EL (cell line): ENCODE measurements around the gene GOLGA6A.
A peak's percentile ranks its signal among the peaks of the same experiment; 100 is the strongest.
"Not testable (repeated sequence)": the region's sequence is repeated elsewhere in the genome, so short reads cannot be mapped to it uniquely, and the experiment has no call there.

Source experiments
- DNase-seq: peaks from one replicate; pipeline ENCODE4 v3.0.0-alpha.2; 2016

GOLGA6A gene

GRCh38 chr15:74052271-74053260 lies 29.8 kb downstream of the GOLGA6A start:
- DNase-seq: not testable (repeated sequence)

DNA sequence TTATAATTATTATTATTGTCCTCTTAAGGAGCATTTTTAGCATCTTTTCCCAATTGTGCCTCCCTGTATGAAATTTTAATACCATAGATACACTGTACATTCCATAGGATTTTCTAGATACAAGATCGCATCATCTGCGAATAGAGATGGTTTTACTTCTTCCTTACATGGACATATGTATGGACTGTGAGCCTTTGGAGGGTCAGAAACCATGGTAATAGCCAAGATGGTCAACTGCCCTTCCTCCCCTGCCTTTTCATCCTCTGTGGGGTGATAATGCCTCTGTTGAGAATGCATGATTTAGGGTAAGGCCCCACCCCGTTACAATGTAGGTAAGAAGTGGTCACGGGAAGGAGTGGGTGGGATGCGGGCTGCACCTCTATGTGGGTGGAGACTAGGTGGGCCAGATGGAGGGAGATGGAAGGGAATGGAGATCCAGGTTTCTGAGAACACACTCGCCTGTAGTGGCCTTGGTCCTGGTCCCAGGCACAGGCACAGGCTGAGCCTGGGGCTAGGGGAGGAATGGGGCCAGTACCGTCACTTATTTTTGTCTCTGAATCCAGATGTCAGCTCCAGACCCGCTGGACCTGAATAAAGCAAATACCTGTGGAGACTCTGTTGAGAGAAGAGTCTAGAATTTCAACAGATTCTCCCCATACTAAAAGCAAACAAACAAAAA lies 31.7 kb downstream of the GOLGA6A start:
- DNase-seq: no peak

GRCh38 chr15:74050127-74050526 lies 32.2 kb downstream of the GOLGA6A start:
- no peak for DNase-seq

DNA sequence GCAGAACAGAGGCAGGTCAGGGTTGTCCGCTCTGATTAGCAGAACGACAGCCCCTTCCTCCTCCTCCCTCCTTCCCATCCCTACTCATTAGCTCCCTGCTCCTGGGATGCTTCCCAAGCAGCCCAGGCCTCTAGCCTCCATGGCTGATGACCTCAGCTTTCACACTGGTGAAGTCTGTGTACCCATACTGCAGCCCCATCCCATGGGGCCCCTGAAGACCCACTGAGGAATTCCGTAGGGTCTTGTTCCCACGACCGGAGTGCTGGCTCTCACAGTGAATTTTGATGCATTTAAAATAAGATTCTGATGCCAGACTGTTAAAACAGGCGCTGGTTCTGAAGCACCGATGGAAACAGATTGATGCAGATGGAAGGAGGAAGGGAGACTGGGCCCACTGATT lies 36.1 kb downstream of the GOLGA6A start:
- DNase-seq: no peak

DNA sequence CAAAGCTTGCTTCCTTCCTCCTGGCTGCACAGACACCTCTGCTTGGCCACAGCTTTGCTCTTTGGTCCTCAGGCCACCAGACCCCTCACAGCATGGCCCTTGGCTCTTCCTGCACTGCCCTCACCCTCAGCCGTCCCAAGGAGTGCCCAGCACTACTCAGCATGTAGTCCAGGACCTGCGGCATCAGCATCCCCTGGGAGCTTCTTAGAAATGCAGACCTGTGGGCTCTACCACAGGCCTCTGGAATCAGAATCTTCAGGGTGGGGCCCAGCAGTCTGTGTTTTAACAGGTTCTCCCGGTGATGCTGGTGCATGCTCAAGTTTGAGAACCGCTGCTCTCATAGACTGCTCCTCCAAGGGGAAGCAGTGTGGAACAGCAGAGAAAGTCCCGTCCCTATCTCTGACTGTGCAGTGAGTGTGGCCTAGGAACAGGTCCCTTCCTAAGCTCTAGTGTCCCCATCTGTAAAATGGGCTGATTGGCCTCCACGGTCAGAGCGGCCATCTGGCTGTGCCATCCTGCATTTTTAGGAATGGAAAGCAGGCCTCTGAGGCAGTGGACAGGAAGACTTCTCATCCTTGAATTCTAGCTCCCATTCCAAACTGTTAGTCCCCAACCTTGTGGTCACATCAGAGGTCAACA lies 36.6 kb downstream of the GOLGA6A start:
- no peak for DNase-seq

DNA sequence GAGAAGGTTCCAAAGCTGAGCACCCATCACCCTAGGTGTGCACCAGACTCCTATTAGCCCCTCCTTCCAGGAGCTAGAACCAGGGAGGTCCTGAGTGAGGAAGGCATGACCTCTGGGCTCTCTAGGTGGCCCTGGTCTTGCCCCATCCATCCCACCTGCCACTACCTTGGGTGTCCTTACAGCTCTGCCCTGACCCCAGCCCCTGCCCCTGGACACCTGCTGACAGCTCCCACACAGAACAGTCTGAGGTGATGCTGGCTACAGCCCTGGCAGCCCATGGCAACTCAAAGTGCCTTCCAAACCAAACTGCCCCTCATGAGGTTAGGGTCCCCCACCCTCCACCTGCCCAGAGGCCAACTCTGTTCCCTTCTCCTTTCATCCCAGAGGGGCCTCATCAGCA lies 37.2 kb downstream of the GOLGA6A start:
- DNase-seq: no peak

DNA sequence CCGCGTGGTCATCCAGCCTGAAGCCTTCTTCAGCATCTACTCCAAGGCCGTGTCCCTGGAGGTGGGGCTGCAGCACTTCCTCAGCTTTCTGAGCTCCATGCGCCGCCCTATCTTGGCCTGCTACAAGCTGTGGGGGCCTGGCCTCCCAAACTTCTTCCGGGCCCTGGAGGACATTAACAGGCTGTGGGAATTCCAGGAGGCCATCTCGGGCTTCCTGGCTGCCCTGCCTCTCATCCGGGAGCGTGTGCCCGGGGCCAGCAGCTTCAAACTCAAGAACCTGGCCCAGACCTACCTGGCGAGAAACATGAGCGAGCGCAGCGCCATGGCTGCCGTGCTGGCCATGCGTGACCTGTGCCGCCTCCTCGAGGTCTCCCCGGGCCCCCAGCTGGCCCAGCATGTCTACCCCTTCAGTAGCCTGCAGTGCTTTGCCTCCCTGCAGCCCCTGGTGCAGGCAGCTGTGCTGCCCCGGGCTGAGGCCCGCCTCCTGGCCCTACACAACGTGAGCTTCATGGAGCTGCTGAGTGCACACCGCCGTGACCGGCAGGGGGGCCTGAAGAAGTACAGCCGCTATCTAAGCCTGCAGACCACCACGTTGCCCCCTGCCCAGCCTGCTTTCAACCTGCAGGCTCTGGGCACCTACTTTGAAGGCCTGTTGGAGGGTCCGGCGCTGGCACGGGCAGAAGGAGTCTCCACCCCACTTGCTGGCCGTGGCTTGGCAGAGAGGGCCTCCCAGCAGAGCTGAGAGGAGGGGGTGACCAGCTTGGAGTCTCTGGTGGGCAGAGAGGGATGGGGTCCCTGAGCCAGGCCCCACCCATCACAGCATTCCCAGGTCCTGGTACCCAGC lies 37.9 kb downstream of the GOLGA6A start:
- DNase-seq: no peak

- DNase-seq: no peak
Measured at GRCh38 chr15:74043425-74044266, 38.7 kb downstream of the GOLGA6A start.

DNA sequence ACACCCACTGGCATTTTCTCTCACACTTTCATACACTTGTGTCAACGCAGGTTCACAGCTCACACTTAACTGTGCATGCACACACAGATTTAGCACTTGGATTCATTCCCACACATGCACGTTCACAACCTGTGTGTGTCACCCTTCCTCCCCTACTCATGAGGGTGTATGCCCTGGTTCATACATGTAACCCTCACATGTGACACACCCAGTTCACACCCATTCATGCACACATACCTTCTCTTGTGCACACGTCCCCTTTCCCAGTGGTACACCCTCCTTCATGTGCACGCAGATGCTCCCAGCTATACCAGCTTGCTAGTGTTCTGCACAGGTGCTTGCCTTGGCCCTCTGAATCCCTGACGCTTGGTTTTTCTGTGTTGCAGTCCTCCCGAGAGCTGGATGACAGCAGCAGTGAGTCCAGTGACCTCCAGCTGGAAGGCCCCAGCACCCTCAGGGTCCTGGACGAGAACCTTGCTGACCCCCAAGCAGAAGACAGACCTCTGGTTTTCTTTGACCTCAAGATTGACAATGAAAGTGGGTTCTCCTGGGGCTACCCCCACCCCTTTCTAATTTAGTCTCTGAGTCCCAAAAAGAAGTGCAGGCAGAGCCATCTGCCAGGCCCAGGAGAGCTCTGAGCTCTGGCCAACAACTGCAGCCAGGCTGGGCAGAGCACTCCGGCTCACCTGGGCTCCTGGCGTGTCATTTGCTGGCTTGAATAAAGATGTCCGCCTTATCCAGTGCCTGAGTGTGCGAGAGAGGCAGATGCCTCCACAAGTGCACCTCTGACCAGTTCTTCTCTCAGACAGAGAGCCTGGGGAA lies 39.5 kb downstream of the GOLGA6A start:
- DNase-seq: no peak

- no peak for DNase-seq
Measured at GRCh38 chr15:74041777-74042435, 40.4 kb downstream of the GOLGA6A start.

- DNase-seq: no peak
Measured at GRCh38 chr15:74041311-74041756, 41.0 kb downstream of the GOLGA6A start.

- DNase-seq: peak; percentile 97
Measured at GRCh38 chr15:74040109-74040850, 42.1 kb downstream of the GOLGA6A start.

DNA sequence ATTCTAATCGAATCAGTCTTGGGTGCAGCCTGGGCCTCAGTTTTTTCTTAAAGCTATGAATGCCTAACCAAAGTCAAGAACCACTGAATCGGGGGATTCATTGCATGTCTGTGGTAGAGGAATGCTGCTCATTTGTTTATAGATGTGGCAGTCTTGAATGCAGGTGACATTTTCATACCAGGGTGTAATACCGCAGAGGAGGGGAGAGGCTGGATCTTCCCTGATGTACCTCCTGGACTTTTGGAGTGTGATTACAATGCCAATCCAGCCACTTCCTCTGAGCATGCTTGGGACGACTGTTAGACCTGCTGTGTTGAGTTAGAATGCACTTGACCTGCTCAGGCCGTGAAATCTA lies 42.7 kb downstream of the GOLGA6A start:
- DNase-seq: no peak

GRCh38 chr15:74038707-74039655 lies 43.4 kb downstream of the GOLGA6A start:
- DNase-seq: peak; percentile 34

- no peak for DNase-seq
Measured at GRCh38 chr15:74037171-74038117, 44.9 kb downstream of the GOLGA6A start.

DNA sequence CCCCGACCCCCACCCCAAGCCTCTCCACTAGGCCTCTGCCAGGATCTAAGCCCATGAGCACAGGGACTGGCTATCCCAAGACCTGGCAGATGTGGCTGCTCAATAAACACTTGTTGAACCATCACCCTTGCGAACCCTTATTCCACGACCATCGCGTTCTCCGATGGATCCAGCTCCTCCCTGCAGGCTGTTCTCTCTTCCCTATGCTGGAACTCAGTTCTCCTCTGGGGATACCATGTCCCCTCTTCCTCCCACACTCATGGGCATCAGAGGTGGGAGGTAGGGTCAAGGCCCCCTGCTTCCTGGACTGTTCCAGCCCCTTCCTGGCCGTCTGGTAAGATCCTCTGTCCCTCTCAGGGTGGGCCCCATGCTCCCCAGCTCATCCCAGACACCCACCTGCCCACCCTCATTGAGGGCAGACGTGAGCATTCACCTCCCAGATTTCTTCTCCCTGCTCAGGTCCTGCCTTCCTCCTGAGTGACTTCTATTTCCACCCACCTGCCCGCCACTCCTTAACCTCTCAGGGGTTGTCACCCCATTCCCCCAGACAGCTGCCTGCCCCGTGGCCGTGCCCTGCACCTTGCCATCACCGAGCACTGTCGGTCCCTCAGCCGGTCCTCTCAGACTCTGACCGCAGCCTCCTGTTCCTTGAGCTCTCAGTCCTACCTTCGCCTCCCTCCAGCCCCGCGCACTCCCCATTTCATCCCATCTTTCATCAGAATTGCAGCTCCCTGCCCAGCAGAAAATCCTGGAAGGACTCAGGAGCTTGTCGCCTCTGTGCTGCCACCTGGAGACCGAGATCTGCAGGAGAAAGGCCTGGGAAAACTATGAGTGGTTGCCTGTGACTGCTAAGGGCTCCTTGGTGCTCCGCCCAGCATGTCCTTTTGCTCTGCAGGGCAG lies 45.8 kb downstream of the GOLGA6A start:
- peak; percentile 54 for DNase-seq
